ENCODE results near the gene CNPY1.
"Not testable (repeated sequence)": the region's sequence is repeated elsewhere in the genome, so short reads cannot be mapped to it uniquely, and the experiment has no call there.

The CNPY1 gene

DNA sequence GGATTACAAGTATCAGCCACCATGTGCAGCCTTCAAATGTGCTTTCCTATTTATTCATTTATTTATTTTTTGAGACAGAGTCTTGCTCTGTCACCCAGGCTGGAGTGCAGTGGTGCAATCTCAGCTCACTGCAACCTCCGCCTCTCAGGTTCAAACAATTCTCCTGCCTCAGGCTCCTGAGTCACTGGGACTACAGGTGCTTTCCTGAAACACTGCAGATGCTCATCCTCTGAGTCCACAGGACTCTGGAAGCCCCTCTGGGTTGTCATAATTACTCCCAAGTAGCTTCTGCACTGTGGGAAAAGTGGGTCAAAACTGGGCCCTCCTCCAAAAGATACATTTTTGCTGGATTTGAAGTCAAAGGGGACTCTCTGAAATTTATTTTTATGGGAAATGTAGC is at the start of gene CNPY1:
Gene CNPY1, minus strand, starts transcription at position 111 of the 400 bp plus-strand sequence. CDS start 630 bp downstream, outside the sequence.
- DNase-seq = not testable (repeated sequence)

DNA sequence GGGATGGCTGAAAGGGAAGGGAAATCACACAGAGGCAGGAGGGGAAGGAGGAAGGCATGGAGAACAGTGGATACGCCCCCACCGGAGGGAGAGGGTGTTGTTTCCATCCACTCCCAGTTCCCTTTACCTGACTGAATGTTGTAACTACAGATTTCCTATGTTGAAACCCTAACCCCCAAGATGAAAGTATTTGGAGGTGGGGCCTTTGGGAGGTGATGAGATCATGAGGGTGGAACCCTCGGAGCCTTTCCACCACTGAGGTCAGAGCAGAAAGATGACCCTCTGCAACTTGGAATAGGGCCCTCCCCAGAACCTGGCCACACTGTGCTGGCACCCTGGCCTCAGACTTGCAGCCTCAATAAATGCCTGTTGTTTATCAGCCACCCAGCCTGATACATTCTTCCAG is 48.6 kb upstream of the CNPY1 start:
- no peak for DNase-seq

DNA sequence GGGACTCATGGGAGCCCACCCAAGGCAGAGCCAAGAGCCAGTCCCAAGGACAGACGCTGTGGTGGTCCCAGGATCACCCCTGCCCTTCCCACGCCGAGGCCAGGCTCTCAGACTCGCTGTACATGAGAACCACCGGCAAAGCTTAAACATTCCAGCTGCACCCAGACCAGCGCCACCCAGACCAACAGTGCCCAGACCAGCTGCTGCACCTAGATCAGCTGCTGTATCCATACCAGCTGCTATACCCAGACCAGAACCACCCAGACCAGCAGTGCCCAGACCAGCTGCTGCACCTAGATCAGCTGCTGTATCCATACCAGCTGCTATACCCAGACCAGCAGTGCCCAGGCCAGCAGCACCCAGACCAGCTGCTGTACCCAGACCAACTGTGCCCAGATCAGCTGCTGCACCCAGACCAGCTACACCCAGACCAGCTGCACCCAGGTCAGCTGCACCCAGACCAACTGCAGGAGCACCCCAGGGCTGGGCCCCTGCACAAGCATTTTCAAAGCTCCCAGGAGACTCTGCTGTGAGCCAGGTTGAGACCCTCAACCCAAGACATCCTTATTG is 47.9 kb upstream of the CNPY1 start:
- DNase-seq = no peak

DNA sequence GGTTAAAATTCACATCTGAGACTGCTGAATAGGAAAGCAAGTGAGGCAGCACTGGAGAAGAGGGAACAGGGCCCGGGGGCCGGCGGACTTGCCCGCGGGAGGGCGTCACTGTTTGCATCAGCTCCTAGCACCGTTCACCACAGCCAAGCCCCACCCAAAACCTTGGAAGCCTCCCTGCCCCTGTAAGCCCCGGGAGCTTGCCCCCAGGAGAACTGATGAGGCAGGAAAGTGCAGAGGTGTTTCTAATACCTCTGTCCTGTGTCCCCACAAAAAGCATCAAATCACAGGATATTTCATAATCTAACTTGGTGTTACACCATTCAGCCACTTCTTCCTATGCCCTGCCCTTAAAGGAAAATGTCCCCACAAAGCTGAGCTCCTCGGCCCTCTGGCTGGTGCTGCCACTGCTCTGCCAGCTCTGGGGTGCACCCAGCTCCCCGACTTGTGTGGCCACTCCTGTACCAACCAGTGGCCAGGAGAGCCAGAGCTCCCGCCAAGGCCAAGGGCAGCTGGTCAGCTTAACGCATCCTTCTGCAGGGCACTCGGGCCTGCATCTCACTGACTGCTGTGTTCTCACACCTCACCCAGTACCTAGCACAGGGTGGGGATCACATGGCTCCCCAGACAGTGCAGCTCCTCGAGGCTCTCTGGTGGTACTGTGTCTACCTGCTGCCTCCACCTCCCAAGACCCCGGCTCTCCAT is 47.3 kb upstream of the CNPY1 start:
- peak in 1 of 2 donors; percentile 31 for DNase-seq

DNA sequence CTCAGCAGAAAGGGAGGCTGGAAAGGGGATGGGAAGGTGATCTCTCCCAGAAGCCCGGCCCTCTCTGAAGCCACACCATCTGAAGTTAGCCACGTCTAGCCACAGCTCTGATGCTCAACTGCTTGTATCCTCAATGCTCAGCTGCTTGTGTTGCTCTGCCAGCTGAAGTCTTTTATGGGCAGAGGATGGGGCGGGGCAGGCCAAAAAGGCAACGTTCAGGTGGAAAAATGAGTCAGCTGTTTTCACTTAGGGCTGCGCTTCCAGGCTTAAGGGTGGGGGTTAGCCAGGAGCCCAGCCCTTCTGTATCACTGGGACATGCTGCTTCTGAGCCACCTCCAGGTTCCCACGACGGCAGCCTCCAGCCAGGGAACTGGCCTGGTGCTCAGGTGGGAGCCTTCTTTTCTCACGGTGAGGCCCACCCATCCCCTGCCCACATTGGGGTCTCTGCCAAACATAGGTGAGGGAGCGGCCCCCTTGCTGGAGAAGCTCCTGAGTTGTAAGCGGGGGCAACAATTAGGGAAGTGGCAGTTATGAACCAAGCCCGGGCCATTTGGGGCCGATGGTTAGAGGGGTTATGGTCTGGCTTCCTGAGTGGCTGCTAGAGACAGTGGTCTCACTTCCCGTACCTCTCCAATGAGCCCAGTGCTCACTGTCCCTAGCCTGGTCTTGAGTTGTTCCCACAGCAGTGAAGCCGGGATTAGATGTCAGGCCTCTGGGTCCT is 44.9 kb upstream of the CNPY1 start:
- no peak for DNase-seq

DNA sequence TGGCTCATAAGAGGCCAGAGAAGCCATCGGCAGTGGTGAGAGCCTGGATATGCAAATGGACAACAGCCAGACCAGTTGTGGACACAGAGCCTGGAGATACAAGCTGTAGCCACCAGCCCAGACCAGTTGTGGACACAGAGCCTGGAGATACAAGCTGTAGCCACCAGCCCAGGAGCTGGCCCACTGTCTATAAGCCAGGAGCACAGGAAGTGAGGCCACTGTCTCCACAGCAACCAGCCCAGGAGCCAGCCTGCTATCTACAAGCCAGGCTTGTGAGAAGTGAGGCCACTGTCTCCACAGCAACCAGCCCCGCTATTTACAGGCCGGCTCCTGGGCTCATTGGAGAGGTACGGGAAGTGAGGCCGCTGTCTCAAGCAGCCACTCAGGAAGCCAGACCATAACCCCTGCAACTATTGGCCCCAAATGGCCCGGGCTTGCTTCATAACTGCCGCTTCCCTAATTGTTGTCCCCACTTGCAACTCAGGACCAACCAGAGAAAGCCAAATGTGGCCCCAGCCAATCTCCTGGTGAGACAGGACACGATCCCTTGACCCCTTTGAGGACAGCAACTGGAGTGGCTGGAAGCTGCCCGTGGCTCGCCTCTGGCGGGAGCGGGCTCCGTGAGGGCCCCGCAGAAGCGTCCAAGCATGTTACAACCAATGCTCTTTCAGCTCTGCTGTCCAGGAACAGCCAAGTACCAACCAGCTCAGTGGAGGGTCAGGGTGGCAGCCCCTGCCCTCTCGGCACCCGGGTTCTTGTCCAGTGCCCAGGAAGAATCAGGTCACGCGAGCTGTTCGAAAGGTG is 44.1 kb upstream of the CNPY1 start:
- peak in 1 of 2 donors; percentile 35 for DNase-seq

DNA sequence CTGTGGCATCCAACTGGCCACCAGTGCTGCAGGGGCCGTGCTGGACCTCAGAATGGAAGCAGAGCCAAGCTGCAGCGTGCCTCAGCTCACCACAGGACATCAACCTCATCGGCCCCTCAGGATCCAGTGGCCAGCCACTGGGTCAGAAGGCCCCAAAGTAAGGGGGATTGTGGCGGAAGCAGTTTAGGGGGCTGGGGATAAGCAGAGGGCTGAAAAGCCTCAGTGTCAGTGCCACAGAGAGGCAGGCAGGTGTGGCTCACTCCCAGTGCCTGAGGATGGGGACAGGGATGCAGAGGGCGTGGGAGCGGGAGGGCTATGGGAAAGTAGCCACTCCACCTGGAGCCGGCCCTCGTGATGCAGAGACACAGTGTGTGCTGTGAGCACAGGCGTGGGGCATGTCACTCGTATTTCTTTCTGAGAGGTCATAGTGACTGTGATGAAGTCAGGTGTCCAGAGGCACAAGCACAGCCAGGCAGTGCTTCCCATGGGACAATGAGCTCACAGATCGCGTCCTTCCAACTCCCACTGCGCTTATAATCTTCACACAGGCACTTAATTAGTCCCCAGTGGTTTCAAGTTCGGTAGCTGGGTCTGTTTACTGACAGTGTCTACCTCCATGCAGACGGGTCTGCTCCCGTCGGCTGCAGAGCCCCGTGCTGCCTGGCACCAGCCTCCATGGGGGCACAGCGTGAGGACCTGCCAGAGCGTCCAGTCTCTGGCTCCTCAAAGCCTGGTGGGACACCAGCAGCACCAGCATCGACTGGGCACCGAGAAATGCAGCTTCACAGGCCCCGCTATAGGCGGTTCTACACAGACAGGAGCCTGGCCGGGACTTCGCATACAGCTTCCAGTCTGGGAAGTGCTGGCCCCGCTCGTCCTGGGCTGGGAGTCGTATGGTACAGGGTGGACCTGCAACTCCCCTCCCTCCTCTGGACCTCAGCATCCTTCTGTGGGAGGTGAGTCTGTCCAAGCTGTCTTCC is 42.9 kb upstream of the CNPY1 start:
- no peak for DNase-seq

DNA sequence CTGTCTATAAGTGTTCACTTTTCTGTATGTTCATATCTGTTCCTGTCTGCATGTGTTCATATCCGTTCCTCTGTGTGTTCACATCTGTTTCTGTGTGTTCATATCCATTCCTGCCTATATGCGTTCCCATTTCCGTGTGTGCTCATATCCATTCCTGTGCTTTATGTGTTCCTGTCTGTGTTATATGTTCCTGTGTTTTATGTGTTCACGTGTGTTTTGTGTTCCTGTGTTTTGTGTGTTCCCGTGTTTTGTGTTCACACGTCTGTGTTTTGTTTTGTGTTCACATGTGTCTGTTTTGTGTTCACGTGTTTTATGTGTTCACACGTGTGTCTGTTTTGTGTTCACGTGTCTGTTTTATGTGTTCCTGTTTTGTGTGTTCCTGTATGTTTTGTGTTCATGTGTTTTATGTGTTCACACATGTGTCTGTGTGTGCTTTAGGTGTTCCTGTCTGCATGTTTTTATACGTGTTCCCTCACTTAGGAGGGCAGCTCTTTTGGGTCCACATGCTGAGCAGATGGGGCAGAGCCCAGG is 42.2 kb upstream of the CNPY1 start:
- no peak for DNase-seq

DNA sequence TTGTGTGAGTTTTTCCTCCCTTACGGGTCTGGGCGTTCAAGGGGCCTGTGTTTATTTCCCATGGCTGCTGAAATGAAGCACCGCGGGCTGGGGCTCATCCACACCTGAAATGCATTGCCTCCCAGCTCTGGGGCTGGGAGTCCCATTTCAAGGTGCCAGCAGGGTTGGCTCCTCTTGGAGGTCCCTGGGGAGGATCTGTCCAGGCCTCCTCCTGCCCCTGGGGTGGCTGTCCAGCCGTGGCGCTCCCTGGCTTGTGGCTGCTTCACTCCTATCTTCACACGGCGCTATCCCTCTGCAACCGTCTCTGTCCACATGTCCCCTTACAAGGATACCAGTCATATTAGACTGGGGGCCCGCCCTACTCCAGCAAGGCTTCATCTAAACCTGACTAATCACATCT is 41.1 kb upstream of the CNPY1 start:
- no peak for DNase-seq

DNA sequence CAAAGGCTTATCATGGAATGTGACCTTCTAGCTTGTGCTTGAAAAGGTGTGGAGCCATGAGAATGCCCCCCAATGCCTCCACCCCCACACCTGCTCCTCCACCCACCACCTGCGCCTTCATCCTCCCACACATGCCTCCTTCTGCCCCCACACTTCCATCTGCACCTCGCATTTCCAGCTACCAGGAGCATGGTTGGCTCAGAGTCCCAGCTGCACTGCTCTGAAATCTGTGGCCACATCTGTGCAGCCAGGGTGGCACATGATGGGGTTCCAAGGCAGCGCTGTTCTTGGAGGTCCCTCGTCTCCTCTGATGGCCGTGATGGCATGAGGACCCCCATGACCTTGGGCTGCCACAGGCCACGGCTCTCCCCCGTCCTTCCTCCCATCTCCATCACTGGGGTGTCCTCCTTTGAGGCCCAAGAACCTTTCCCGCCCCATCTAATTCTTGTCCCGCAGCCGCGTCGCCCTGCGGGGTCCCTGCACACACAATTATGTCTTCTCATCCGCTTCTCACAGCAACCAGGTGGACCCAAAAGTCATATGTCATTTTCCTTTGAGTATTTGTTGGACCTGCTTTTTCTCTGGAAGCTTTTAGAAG is 40.6 kb upstream of the CNPY1 start:
- no peak for DNase-seq

DNA sequence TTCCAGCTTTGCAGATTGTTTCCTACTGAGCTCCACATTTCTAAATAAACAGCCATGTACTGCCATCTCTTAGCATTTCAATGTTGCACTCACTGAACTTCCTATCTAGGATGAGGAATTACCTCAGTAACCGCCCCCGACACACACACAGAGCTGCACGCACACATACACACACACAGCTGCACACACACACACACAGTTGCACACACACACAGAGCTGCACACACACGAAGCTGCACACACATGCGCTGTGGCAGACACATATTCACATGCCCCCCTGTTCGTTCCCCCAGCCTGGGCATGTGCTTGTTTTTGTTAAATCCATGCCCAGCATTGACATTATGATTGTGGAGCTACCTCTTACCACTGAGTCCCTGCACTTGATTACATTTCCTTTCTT is 39.6 kb upstream of the CNPY1 start:
- DNase-seq = no peak

DNA sequence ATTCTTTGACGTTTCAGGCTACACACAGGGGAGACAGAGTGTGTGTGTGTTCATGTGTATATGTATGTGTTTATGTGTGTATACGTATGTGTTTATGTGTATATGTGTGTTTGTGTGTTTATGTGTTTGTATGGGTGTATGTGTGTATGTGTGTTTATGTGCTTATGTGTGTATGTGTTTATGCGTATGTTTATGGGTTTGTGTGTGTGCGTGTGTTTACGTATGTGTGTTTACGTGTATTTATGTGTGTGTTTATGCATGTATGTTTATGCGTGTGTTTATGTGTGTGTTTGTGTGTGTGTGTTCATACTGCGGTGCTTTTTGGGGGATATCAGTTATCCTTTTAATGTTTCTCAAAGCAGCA is 39.2 kb upstream of the CNPY1 start:
- DNase-seq = no peak

DNA sequence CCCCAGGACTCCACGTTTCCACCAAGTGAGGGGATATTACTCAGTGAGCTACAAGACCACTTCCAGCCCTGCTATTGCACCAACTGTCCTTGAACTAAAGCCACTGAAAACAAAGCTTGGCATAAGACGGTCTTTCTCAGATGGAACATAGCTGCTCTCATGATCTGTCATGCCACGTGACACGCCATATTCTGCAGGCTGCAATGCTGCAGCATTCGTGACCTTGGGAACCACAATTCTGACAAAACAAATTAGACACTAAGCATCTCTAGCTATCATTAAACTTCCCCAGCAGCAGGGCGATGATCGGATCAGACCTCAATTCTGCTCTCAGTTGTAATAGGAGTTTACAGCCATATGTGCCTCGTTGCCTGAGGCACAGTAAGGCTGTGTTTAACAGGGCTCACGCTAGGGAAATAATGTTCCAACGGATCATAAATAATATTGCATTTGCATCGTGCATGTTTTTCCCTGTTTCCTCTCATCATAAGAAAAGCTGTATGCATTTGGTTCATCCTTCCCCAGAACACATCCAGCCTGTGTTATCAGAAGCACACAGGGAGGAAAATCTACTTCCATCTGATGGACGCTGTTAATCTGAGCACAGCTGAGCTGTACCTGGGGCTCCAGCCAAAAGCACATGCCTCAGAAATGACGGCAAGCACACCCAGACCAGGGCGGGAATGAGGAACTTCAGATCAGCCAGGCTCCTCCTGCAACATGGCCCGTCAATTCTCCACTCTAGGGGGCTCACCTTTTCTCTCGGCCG is 38.6 kb upstream of the CNPY1 start:
- DNase-seq = no peak

DNA sequence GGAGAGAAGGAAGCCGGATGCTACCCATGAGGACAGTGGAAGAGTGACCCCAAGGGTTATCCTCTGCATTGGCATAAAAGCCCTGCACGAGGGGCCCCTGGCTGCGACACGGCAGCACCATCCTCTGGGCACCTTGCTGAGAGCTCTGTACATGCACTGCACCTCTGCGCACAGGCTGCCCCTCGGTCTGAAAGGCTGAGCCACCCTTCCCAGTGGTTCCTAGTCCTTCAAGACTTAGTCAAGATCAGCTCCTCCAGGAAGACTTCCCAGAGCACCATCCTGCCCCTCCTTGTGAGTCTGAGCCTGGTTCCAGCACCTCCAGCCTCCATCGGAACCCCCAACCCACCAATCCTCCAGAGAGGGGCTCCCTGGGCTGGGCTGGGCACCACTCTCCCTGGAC is 37.9 kb upstream of the CNPY1 start:
- DNase-seq = no peak

DNA sequence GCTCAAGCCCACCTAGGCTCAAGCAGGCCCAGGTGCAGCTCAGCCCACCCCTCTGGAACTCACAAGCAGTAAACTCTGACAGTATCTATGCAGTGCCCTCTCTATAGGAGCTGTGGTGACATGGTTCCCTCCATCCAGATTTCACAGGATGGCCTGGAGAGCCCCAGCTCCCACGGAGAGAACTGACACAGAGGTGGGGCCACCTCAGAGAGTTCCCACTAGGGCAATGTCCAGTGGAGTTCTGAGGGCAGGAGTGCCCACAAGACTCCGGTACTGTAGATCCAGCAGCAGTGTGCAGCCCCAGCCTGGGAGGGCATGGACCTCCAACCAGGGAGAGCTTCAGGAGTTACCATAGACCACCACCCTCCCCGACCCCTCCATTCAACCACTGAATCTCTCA is 37.3 kb upstream of the CNPY1 start:
- DNase-seq = no peak

DNA sequence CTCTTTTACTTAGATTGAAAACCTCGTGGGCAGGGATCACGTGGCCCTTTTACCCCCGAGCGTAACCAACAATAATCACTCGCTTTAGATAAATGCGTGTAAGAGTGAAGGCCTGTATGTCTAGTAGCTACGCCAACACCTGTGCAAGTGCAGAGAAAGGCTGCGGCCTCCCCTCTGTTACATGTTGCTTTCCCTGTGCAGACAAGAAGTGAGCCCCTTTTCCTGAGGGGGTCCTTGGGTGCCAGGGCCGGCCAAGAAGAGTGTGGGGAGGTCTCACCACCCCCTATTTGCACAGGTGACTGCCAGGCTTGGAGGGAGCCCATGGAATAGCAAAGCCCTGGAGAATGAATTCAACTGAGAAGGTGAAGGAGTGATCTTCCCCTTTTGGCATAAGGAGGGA is 35.6 kb upstream of the CNPY1 start:
- no peak for DNase-seq

DNA sequence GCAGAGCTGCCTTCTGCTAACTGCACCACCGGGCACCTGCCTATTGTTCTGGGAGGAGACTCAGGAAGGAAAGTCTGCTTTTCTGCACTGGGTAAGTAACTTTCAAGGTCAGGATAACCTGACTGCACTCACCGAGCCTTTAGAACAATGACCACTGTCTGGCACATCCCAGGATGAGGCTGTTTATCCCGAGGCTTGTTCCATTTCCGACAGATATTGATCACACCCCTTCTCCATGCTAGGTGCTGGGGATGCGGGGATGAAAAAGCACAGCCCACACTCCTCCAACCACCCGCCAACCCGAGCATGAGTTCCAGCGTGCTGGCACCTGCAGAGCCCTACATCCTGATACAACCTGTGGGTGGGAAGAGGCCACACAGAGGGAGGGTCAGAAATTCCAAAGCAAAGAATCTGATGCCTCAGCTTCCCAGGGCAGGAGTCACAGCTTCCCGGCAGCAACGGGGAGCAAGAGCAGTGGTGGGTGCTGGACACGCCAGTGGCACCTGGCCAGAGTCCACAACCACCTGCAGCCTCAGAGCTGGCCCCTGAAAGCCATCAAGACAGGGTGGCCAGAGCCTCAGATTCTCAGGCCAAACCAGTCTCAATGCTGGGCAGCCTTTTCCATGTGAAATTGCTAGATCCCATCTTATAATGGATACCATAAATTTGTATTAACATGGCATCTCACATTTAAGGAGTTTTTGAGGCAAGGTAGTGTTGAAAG is 34.9 kb upstream of the CNPY1 start:
- no peak for DNase-seq

DNA sequence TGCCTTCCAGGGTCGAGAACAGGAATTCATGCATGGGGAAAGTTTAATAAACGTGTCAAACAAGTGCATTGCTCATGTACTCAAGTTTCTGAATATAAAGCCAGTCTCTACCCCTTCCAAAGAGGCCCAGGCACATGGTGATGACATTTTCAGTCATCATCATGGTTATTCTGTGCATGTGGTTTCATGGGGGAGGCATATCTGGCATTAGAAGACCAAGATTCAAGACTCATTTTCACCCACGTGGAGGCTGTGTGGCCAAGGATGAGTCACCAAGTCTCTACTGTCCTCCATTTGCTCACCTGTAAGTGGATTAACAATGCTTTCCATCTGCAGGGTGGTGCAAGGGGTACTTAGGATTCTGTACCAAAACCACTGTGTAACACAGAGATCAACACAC is 34.0 kb upstream of the CNPY1 start:
- no peak for DNase-seq

DNA sequence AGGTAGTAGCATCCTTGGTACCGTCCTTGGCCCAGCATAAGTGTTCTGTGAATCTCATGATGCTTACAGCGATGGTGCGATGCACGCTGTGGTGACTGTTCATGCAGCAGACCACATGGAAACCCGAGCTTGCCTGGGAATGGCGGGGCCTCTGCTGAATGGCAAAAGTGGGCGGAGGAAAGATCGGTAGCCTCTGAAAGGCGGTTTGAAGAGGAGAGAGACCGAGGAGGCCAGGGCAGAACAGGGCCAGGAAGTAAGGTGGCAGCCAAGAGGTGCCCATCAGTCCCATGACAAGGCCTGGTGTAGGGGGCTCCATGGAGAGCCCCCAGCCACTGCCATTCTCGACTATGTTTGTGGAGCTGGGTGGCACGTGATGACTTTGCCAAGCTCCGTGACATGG is 33.2 kb upstream of the CNPY1 start:
- no peak for DNase-seq

DNA sequence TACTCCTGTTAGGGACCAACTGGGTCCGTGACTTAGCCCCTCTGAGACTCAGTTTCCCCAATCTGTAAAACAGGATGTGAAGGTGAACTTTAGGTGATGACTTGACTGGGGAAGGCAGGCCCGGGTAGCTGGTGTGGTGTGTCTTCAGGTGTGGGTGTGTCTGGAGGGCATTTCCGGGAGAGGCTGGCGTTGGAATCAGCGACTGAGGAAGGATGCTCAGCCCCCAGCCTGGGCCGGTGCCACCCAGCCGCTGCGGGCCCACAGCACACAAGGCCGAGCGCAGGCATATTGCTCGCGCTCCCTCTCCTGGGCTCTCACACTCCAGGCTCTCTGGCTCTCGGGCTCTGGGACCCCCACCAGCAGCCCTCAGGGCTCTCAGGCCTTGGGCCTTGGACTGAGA is 31.7 kb upstream of the CNPY1 start:
- no peak for DNase-seq
